AG09309 (cell line): ENCODE measurements around the gene SYVN1.

Experiments
- DNase-seq: peaks from one replicate; pipeline ENCODE4 v3.0.0-alpha.2; 2010; ENCODE audit warnings: low read depth
- H3K4me3 ChIP-seq: 2 replicates; pipeline ENCODE4 v1.5.1; 2011; ENCODE audit warnings: mild to moderate bottlenecking, low read depth, low read length, moderate library complexity; ENCODE audit not compliant: control insufficient read depth
- CTCF ChIP-seq: IDR thresholded peaks from 2 replicates; pipeline ENCODE4 v1.5.1; 2011; ENCODE audit warnings: mild to moderate bottlenecking, low read depth, low read length, inconsistent platforms; ENCODE audit not compliant: insufficient read depth, control insufficient read depth; ENCODE audit errors: missing control alignments

SYVN1 gene

GRCh38 chr11:65172600-65172999, 38.3 kb upstream of the SYVN1 start:
- no peak for TF ChIP-seq CTCF
- H3K4me3 ChIP-seq: no peak overlapping the region
- DNase-seq: no peak

GRCh38 chr11:65170058-65170534, 35.8 kb upstream of the SYVN1 start, which contains the start of gene SPDYC:
Gene SPDYC, plus strand, starts transcription at chr11:65170233. Its CDS starts 1,125 bp downstream, at chr11:65171358.
- no peak within 1 kb of the TSS for H3K4me3 ChIP-seq
- DNase-seq: no peak
- TF ChIP-seq CTCF: no peak

GRCh38 chr11:65169164-65169641, 34.9 kb upstream of the SYVN1 start:
- no peak for TF ChIP-seq CTCF
- no peak for DNase-seq
- H3K4me3 ChIP-seq: no peak overlapping the region

- TF ChIP-seq CTCF: no peak
- no peak overlapping the region for H3K4me3 ChIP-seq
- no peak for DNase-seq
Observed at GRCh38 chr11:65167656-65168055, 33.3 kb upstream of the SYVN1 start.

- no peak for DNase-seq
- TF ChIP-seq CTCF: no peak
- H3K4me3 ChIP-seq: no peak overlapping the region
Observed at GRCh38 chr11:65166893-65167292, 32.6 kb upstream of the SYVN1 start.

- H3K4me3 ChIP-seq: 0 out of 2 replicates have a peak overlapping the region, but pooled peaks have one; percentile 9
- no peak for DNase-seq
Observed at GRCh38 chr11:65165410-65166317, 31.3 kb upstream of the SYVN1 start.

More at GRCh38 chr11:65165410-65166317, 31.3 kb upstream of the SYVN1 start:
- TF ChIP-seq CTCF: no peak
